Glutamatergic neuron (in vitro differentiated cells): Measurements from ENCODE around the gene LRCH1. TPM values are rescaled to one million over a fixed set of nuclear protein-coding genes. Genes with fewer than 3 reads are reported as not detected.

ENCODE experiments used
- DNase-seq: peaks from one replicate; pipeline ENCODE4 v3.0.0; 2022
- H3K27ac Mint-ChIP-seq: one replicate; pipeline ENCODE4 v1.8.0; 2020; ENCODE audit warnings: mild to moderate bottlenecking, mixed read lengths, inconsistent platforms; ENCODE audit not compliant: unreplicated experiment
- H3K27me3 Mint-ChIP-seq: one replicate; pipeline ENCODE4 v1.8.0; 2020; ENCODE audit warnings: mild to moderate bottlenecking, moderate library complexity, mixed read lengths, inconsistent platforms; ENCODE audit not compliant: unreplicated experiment
- H3K36me3 Mint-ChIP-seq: one replicate; pipeline ENCODE4 v1.8.0; 2020; ENCODE audit warnings: mild to moderate bottlenecking, mixed read lengths, inconsistent platforms; ENCODE audit not compliant: unreplicated experiment
- H3K4me1 Mint-ChIP-seq: one replicate; pipeline ENCODE4 v1.8.0; 2020; ENCODE audit warnings: mild to moderate bottlenecking, low read depth, mixed read lengths, inconsistent platforms; ENCODE audit not compliant: unreplicated experiment
- H3K4me3 Mint-ChIP-seq: one replicate; pipeline ENCODE4 v1.8.0; 2020; ENCODE audit warnings: mild to moderate bottlenecking, mixed read lengths, inconsistent platforms; ENCODE audit not compliant: unreplicated experiment
- H3K9me3 Mint-ChIP-seq: one replicate; pipeline ENCODE4 v1.8.0; 2020; ENCODE audit warnings: mild to moderate bottlenecking, moderate library complexity, mixed read lengths, inconsistent platforms; ENCODE audit not compliant: unreplicated experiment
- CTCF ChIP-seq: fragments of 200-600 bp; sonication (generic); IDR thresholded peaks from one replicate; pipeline ENCODE4 v1.5.0; 2021; ENCODE audit not compliant: partially characterized antibody, unreplicated experiment
- total RNA-seq: library from RNA; stranded (reverse); fragmentation: NEBNext Ultra II Directional; extraction: Animal tissue kit (Norgen Biotek cat#: 25700); gene quantifications from one replicate; pipeline ENCODE4 v1.2.1, GENCODE V29; 2021; ENCODE audit not compliant: unreplicated experiment

LRCH1 gene
- total RNA-seq, 1 donor from 2014 or later = 40.6 TPM

GRCh38 chr13:46553886-46554858 lies 1.2 kb downstream of the LRCH1 start:
- no peak for TF ChIP-seq CTCF
- peak overlapping the region; percentile 80 for H3K27ac Mint-ChIP-seq
- H3K4me3 Mint-ChIP-seq = peak overlapping the region; percentile 87
- peaks cover 7% of the 10 kb centered on the region for H3K27me3 Mint-ChIP-seq
- H3K4me1 Mint-ChIP-seq = peaks cover 26% of the 10 kb centered on the region
- H3K9me3 Mint-ChIP-seq = peaks cover 7% of the 10 kb centered on the region
- DNase-seq = peak; percentile 62
- H3K36me3 Mint-ChIP-seq = no peaks in the 10 kb centered on the region

DNA sequence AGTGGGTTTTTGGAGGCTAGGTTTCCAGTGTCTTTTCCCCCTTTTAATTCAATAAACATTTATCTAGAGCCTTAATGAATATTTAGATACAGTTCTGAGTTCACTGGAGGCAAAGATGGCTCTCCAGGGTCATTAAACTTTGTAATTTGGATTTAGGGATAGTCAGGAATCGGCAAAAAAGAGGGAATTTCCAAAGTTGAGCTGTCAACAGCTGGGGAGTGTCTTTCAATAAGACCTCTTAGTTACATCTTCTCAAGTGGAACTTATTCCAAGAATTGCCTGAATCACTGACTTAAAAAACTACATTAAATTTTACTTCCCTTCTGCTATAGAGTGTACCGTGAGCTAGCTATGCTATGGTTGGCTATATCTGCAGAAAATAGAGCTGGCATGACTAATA lies 2.0 kb downstream of the LRCH1 start:
- Mint-ChIP-seq H3K4me3 (peak overlapping the region; percentile 87), H3K9me3 (peaks cover 7% of the 10 kb centered on the region)
- no peak for TF ChIP-seq CTCF

DNA sequence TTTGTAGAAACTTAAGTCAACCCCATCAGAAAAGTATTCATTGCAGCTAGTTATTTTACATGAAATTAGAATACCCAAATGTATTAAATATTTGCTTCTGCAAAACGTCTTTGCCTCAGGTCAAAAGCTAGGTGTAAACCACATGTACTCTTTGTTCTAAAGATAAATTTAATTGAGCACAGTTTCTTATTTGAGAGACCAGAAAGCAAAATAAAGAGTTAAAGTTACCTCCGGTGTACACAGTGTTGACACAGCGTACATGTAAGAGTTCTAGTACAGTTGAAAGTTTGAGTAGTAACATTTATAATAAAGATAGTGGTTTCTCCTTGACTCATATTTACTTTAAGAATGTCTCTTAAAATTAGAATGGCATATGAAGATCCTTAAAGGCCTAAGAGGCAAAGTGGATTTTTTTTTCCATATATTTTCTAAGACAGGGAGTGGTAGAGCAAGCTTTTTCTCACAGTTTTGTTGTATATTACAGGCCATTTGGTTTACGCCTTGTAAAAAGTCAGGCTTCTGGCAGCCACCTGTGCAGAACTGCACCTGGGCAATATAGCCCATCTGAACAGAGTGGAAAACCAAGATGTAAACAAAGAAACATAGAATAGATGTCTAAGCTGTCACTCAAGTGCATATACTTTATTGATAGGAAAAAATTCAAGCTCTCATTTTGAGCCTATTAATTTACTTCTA lies 2.9 kb downstream of the LRCH1 start:
- H3K27ac Mint-ChIP-seq = no peak overlapping the region
- H3K9me3 Mint-ChIP-seq = peaks cover 7% of the 10 kb centered on the region
- DNase-seq = no peak
- TF ChIP-seq CTCF = no peak
- H3K36me3 Mint-ChIP-seq = no peaks in the 10 kb centered on the region
- peak overlapping the region; percentile 87 for H3K4me3 Mint-ChIP-seq
- H3K27me3 Mint-ChIP-seq = peaks cover 7% of the 10 kb centered on the region
- H3K4me1 Mint-ChIP-seq = peaks cover 26% of the 10 kb centered on the region

More for the DNA sequence above, 2.0 kb downstream of the LRCH1 start:
- Mint-ChIP-seq H3K27me3 (peaks cover 7% of the 10 kb centered on the region), H3K36me3 (no peaks in the 10 kb centered on the region), H3K27ac (peak overlapping the region; percentile 52), H3K4me1 (peaks cover 26% of the 10 kb centered on the region)
- no peak for DNase-seq

- Mint-ChIP-seq H3K36me3 (no peaks in the 10 kb centered on the region), H3K4me3 (peak overlapping the region; percentile 50), H3K4me1 (peaks cover 24% of the 10 kb centered on the region), H3K9me3 (peaks cover 7% of the 10 kb centered on the region), H3K27me3 (peaks cover 7% of the 10 kb centered on the region), H3K27ac (no peak overlapping the region)
- no peak for TF ChIP-seq CTCF
- no peak for DNase-seq
These were observed 3.4 kb downstream of the LRCH1 start for GRCh38 chr13:46556418-46556779.
